ENCODE measurements around the gene TSPEAR.
"Not testable (repeated sequence)": the region's sequence is repeated elsewhere in the genome, so short reads cannot be mapped to it uniquely, and the experiment has no call there.

Gene TSPEAR

GRCh38 chr21:44508711-44509445 lies 202.5 kb downstream of the TSPEAR start:
- DNase-seq (ENCODE audit: low read depth in 4 of 4, low spot score in 1 of 4): no peak

- no peak for DNase-seq (ENCODE audit: low read depth in 4 of 4, low spot score in 1 of 4)
These were observed 203.0 kb downstream of the TSPEAR start for GRCh38 chr21:44508426-44508710.

GRCh38 chr21:44507673-44508425 lies 203.5 kb downstream of the TSPEAR start:
- DNase-seq (ENCODE audit: low read depth in 4 of 4, low spot score in 1 of 4): no peak

GRCh38 chr21:44506279-44507255 lies 204.8 kb downstream of the TSPEAR start:
- no peak for DNase-seq (ENCODE audit: low read depth in 4 of 4, low spot score in 1 of 4)

GRCh38 chr21:44505673-44506278 lies 205.6 kb downstream of the TSPEAR start:
- DNase-seq (ENCODE audit: low read depth in 4 of 4, low spot score in 1 of 4): no peak

GRCh38 chr21:44503901-44504399 lies 207.4 kb downstream of the TSPEAR start:
- DNase-seq (ENCODE audit: low read depth in 4 of 4, low spot score in 1 of 4): no peak

GRCh38 chr21:44503006-44503889 lies 208.1 kb downstream of the TSPEAR start:
- not testable (repeated sequence) for DNase-seq (ENCODE audit: low read depth in 4 of 4, low spot score in 1 of 4)

GRCh38 chr21:44502171-44502958 lies 209.0 kb downstream of the TSPEAR start:
- DNase-seq (ENCODE audit: low read depth in 4 of 4, low spot score in 1 of 4): no peak

- DNase-seq (ENCODE audit: low read depth in 4 of 4, low spot score in 1 of 4): no peak
These were observed 211.3 kb downstream of the TSPEAR start for GRCh38 chr21:44500111-44500510.

GRCh38 chr21:44499631-44500030 lies 211.7 kb downstream of the TSPEAR start:
- DNase-seq (ENCODE audit: low read depth in 4 of 4, low spot score in 1 of 4): no peak

- DNase-seq (ENCODE audit: low read depth in 4 of 4, low spot score in 1 of 4): no peak
These were observed 212.2 kb downstream of the TSPEAR start for GRCh38 chr21:44499211-44499560.

- DNase-seq (ENCODE audit: low read depth in 4 of 4, low spot score in 1 of 4): no peak
These were observed 212.8 kb downstream of the TSPEAR start for GRCh38 chr21:44498280-44499210.

- no peak for DNase-seq (ENCODE audit: low read depth in 4 of 4, low spot score in 1 of 4)
These were observed 213.7 kb downstream of the TSPEAR start for GRCh38 chr21:44497703-44498126.

- no peak for DNase-seq (ENCODE audit: low read depth in 4 of 4, low spot score in 1 of 4)
These were observed 214.5 kb downstream of the TSPEAR start for GRCh38 chr21:44496564-44497550.

- no peak for DNase-seq (ENCODE audit: low read depth in 4 of 4, low spot score in 1 of 4)
These were observed 215.5 kb downstream of the TSPEAR start for GRCh38 chr21:44495611-44496563.

GRCh38 chr21:44494956-44495355 lies 216.4 kb downstream of the TSPEAR start:
- DNase-seq (ENCODE audit: low read depth in 4 of 4, low spot score in 1 of 4): no peak
